Naive thymus-derived CD4-positive, alpha-beta T cell (primary cell): Measurements from ENCODE around the gene CALM3. TPM values are rescaled to one million over a fixed set of nuclear protein-coding genes. Genes with fewer than 3 reads are reported as not detected.

ENCODE experiments used
- ATAC-seq: fragments of 150-1000 bp; cut with Tn5 transposase; 2 replicates; pipeline ENCODE4 v1.10.0; 2021; ENCODE audit warnings: mild to moderate bottlenecking, moderate library complexity
- CTCF ChIA-PET: fragments of 350-600 bp; sonication (Branson Sonifier 250); formaldehyde crosslinking; loops from one replicate; lab custom pipeline; 2021; ENCODE audit warnings: antibody characterized with exemption; lab: Charles Lee
- POLR2A ChIA-PET: fragments of 350-600 bp; sonication (Branson Sonifier 250); formaldehyde crosslinking; loops from one replicate; lab custom pipeline; 2021; ENCODE audit warnings: antibody characterized with exemption, inconsistent platforms; lab: Charles Lee
- DNase-seq, 9 donors: peaks; one replicate each; pipeline versions ENCODE4 v3.0.0 to v3.0.0-alpha.2; 2020 to 2022; ENCODE audit warnings: mixed read lengths in 1 of 9
- H3K27ac ChIP-seq: one replicate; pipeline ENCODE4 v1.7.0; 2013; ENCODE audit warnings: mild to moderate bottlenecking, low read depth, low read length, moderate library complexity
- H3K27me3 ChIP-seq, 2 donors: one replicate each; pipeline ENCODE4 v1.7.0; 2013; ENCODE audit warnings: low read length in 2 of 2, mild to moderate bottlenecking in 2 of 2, moderate library complexity in 2 of 2; ENCODE audit not compliant: control insufficient read depth in 2 of 2, insufficient read depth in 2 of 2
- H3K36me3 ChIP-seq, 3 experiments: 1 replicate in 2 of 3; 2 replicates in 1 of 3; pipeline ENCODE4 v1.7.0; 2013; ENCODE audit warnings: low read length in 3 of 3, mild to moderate bottlenecking in 3 of 3, moderate library complexity in 1 of 3; ENCODE audit not compliant: insufficient read depth in 3 of 3, control insufficient read depth in 2 of 3
- H3K4me1 ChIP-seq, 2 donors: one replicate each; pipeline ENCODE4 v1.7.0; 2013; ENCODE audit warnings: low read length in 2 of 2, mild to moderate bottlenecking in 2 of 2, moderate library complexity in 1 of 2; ENCODE audit not compliant: control insufficient read depth in 2 of 2, insufficient read depth in 2 of 2
- H3K4me3 ChIP-seq: 2 replicates; pipeline ENCODE4 v1.7.0; 2013; ENCODE audit warnings: mild to moderate bottlenecking, low read length
- H3K9me3 ChIP-seq, 3 experiments: 1 replicate in 2 of 3; 2 replicates in 1 of 3; pipeline ENCODE4 v1.7.0; 2013; ENCODE audit warnings: low read length in 3 of 3; ENCODE audit not compliant: control insufficient read depth in 2 of 3
- H3K27ac Mint-ChIP-seq, 9 donors: one replicate each; pipeline ENCODE4 v1.8.0; 2020 to 2022; ENCODE audit warnings: mixed read lengths in 9 of 9, mild to moderate bottlenecking in 8 of 9, moderate library complexity in 5 of 9, inconsistent platforms in 2 of 9
- H3K27me3 Mint-ChIP-seq, 5 donors: one replicate each; pipeline ENCODE4 v1.8.0; 2021 to 2022; ENCODE audit warnings: mixed read lengths in 5 of 5, mild to moderate bottlenecking in 1 of 5
- H3K36me3 Mint-ChIP-seq, 5 donors: one replicate each; pipeline ENCODE4 v1.8.0; 2020 to 2022; ENCODE audit warnings: mixed read lengths in 5 of 5, mild to moderate bottlenecking in 3 of 5, inconsistent platforms in 1 of 5
- H3K4me1 Mint-ChIP-seq, 7 donors: one replicate each; pipeline ENCODE4 v1.8.0; 2020 to 2022; ENCODE audit warnings: mixed read lengths in 7 of 7, mild to moderate bottlenecking in 3 of 7, inconsistent platforms in 1 of 7
- H3K4me3 Mint-ChIP-seq, 10 donors: one replicate each; pipeline ENCODE4 v1.8.0; 2020 to 2022; ENCODE audit warnings: mild to moderate bottlenecking in 10 of 10, mixed read lengths in 10 of 10, moderate library complexity in 6 of 10, inconsistent platforms in 2 of 10
- H3K9me3 Mint-ChIP-seq, 11 donors: one replicate each; pipeline ENCODE4 v1.8.0; 2020 to 2022; ENCODE audit warnings: mixed read lengths in 11 of 11, mild to moderate bottlenecking in 4 of 11, inconsistent platforms in 1 of 11, moderate library complexity in 1 of 11
- intact Hi-C, 2 donors: fragments of 100-400 bp; cut with micrococcal nuclease; formaldehyde crosslinking; loops; one replicate each; pipeline ENCODE4 v1.15.1; 2023
- polyA plus RNA-seq, 2 donors: library from polyadenylated mRNA; unstranded; fragments of 300-500 nt; fragmentation: Illumina TruSeq; gene quantifications; one replicate each; pipeline ENCODE4 v1.2.3, GENCODE V29; 2021
- total RNA-seq, 6 experiments: library from RNA in 5 of 6; stranded (reverse) in 5 of 6; gene quantifications; 1 replicate in 5 of 6; 2 replicates in 1 of 6; pipeline ENCODE4 v1.2.3 and lab custom pipeline; 2021 to 2026

Gene CALM3
- total and polyA plus RNA-seq, 7 experiments from 2014 or later: 203 to 517 (median 254) TPM

GRCh38 chr19:46620267-46620666 is 19.1 kb downstream of the CALM3 start:
- Histone ChIP-seq H3K36me3 (no peaks in the 10 kb centered on the region), H3K27ac (peak overlapping the region; percentile 70), H3K9me3 (no peaks in the 10 kb centered on the region), H3K27me3 (no peaks in the 10 kb centered on the region), H3K4me3 (no peak overlapping the region), H3K4me1 (peaks cover 0 to 85% of the 10 kb centered on the region in 2 donors)
- ChIA-PET CTCF (interaction anchor here (0.9 to 2.6 kb wide), 8 partner anchors 8 to 91 kb away, joined by 3 to 9 read pairs (median 4); partner anchors contain the start of genes CALM3 and DACT3), POLR2A (interaction anchor here (0.9 to 4.9 kb wide), 7 partner anchors 8 to 101 kb away, joined by 3 to 40 read pairs (median 18); partner anchors contain the start of genes CALM3 and DACT3)
- peaks cover 0 to 2% (median 0%) of the 10 kb centered on the region in 11 donors for H3K9me3 Mint-ChIP-seq
- peaks cover 0 to 6% (median 0%) of the 10 kb centered on the region in 5 donors for H3K27me3 Mint-ChIP-seq
- DNase-seq (no peak), ATAC-seq (no peak)
- intact Hi-C loops: loop anchor here in 1 of 2 donors (1.0 kb wide), 1 partner anchor 8 kb away; no protein-coding TSS in a partner anchor
- H3K36me3 Mint-ChIP-seq: peaks cover 0 to 34% (median 0%) of the 10 kb centered on the region in 5 donors
- H3K4me3 Mint-ChIP-seq: peak overlapping the region in 9 of 10 donors; percentile 67 to 94 (median 75)
- peaks cover 43 to 81% (median 71%) of the 10 kb centered on the region in 7 donors for H3K4me1 Mint-ChIP-seq
- peak overlapping the region in 8 of 9 donors; percentile 83 to 100 (median 96) for H3K27ac Mint-ChIP-seq

DNA sequence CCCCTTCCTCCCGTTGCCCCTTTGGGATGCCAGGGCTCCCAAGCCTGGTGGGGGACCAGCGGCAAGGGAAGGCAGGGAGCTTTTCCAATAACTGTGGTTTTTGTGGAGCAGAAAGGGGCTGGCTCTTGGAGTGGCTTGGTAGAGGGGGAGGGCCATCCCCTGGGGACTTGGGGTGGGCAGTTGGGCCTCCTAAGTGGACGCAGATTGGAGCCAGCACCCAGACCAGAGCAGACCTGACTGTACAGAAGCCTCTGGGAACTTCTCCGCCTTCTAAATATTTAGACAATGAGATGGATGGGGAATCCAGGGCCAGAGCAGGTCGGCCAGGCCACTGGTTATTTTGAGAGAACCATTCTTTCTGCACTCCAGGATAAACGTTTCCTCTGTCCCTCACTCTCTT is 19.6 kb downstream of the CALM3 start:
- ATAC-seq (no peak), DNase-seq (peak in 1 of 9 donors; percentile 1)
- POLR2A ChIA-PET: interaction anchor here (0.6 to 4.9 kb wide), 5 partner anchors 9 to 595 kb away, joined by 3 to 40 read pairs (median 18); partner anchors contain the start of gene CALM3
- CTCF ChIA-PET: interaction anchor here (0.6 to 2.6 kb wide), 7 partner anchors 8 to 92 kb away, joined by 3 to 9 read pairs (median 5); partner anchors contain the start of genes CALM3 and DACT3
- no peak overlapping the region for H3K4me3 ChIP-seq
- intact Hi-C loops: loop anchor here in 1 of 2 donors (1.0 kb wide), 1 partner anchor 8 kb away; no protein-coding TSS in a partner anchor
- no peaks in the 10 kb centered on the region for H3K36me3 ChIP-seq
- Mint-ChIP-seq H3K27ac (peak overlapping the region in 5 of 9 donors; percentile 83 to 98 (median 96)), H3K4me1 (peaks cover 43 to 80% (median 74%) of the 10 kb centered on the region in 7 donors), H3K27me3 (peaks cover 0 to 6% (median 0%) of the 10 kb centered on the region in 5 donors), H3K36me3 (peaks cover 0 to 34% (median 0%) of the 10 kb centered on the region in 5 donors), H3K9me3 (peaks cover 0 to 2% (median 0%) of the 10 kb centered on the region in 11 donors), H3K4me3 (peak overlapping the region in 6 of 10 donors; percentile 67 to 94 (median 74))
- H3K9me3 ChIP-seq: no peaks in the 10 kb centered on the region
- peaks cover 0 to 86% of the 10 kb centered on the region in 2 donors for H3K4me1 ChIP-seq
- no peaks in the 10 kb centered on the region for H3K27me3 ChIP-seq
- H3K27ac ChIP-seq: peak overlapping the region; percentile 70

GRCh38 chr19:46621191-46622117 is 20.3 kb downstream of the CALM3 start:
- ATAC-seq (no peak), DNase-seq (peak in 1 of 9 donors; percentile 10)
- Mint-ChIP-seq H3K4me1 (peaks cover 43 to 72% (median 67%) of the 10 kb centered on the region in 7 donors), H3K36me3 (peaks cover 0 to 34% (median 0%) of the 10 kb centered on the region in 5 donors), H3K4me3 (peak overlapping the region in 9 of 10 donors; percentile 40 to 94 (median 56)), H3K9me3 (peaks cover 0 to 2% (median 0%) of the 10 kb centered on the region in 11 donors), H3K27me3 (peaks cover 0 to 6% (median 0%) of the 10 kb centered on the region in 5 donors), H3K27ac (peak overlapping the region; percentile 57 to 97 (median 72))
- Histone ChIP-seq H3K9me3 (no peaks in the 10 kb centered on the region), H3K27ac (peak overlapping the region; percentile 32), H3K36me3 (no peaks in the 10 kb centered on the region), H3K4me1 (peaks cover 0 to 79% of the 10 kb centered on the region in 2 donors), H3K4me3 (no peak overlapping the region), H3K27me3 (no peaks in the 10 kb centered on the region)
- intact Hi-C loops: no loop called here
- ChIA-PET POLR2A (interaction anchor here (0.6 to 4.9 kb wide), 4 partner anchors 10 to 594 kb away, joined by 3 to 40 read pairs (median 21); partner anchors contain the start of gene CALM3), CTCF (interaction anchor here (0.6 to 2.6 kb wide), 5 partner anchors 9 to 40 kb away, joined by 4 to 9 read pairs (median 7); partner anchors contain the start of genes CALM3 and DACT3)

GRCh38 chr19:46622118-46622446 is 21.0 kb downstream of the CALM3 start:
- POLR2A ChIA-PET: interaction anchor here (4.2 to 4.9 kb wide), 3 partner anchors 10 to 21 kb away, joined by 18 to 40 read pairs (median 24); partner anchors contain the start of gene CALM3
- no peak for DNase-seq

GRCh38 chr19:46623915-46624502 is 22.9 kb downstream of the CALM3 start:
- peak overlapping the region; percentile 19 for H3K4me3 ChIP-seq
- Mint-ChIP-seq H3K9me3 (peaks cover 0 to 2% (median 0%) of the 10 kb centered on the region in 11 donors), H3K36me3 (peaks cover 0 to 27% (median 0%) of the 10 kb centered on the region in 5 donors), H3K27ac (peak overlapping the region in 8 of 9 donors; percentile 56 to 95 (median 91)), H3K4me3 (peak overlapping the region; percentile 71 to 96 (median 83)), H3K27me3 (peaks cover 0 to 6% (median 0%) of the 10 kb centered on the region in 5 donors), H3K4me1 (peaks cover 35 to 64% (median 56%) of the 10 kb centered on the region in 7 donors)
- no peaks in the 10 kb centered on the region for H3K27me3 ChIP-seq
- DNase-seq: no peak
- ChIA-PET POLR2A (interaction anchor here (0.5 to 2.3 kb wide), 5 partner anchors 10 to 490 kb away, joined by 3 to 7 read pairs (median 4); partner anchors contain the start of genes CALM3 and ZC3H4), CTCF (interaction anchor here (0.9 to 1.4 kb wide), 2 partner anchors 10 to 37 kb away, joined by 3 to 4 read pairs; partner anchors contain the start of gene DACT3)
- peaks cover 0 to 58% of the 10 kb centered on the region in 2 donors for H3K4me1 ChIP-seq
- ATAC-seq: no peak
- no peaks in the 10 kb centered on the region for H3K36me3 ChIP-seq
- H3K27ac ChIP-seq: peak overlapping the region; percentile 57
- intact Hi-C loops: no loop called here
- no peaks in the 10 kb centered on the region for H3K9me3 ChIP-seq

More at GRCh38 chr19:46622118-46622446, 21.0 kb downstream of the CALM3 start:
- Histone ChIP-seq H3K9me3 (no peaks in the 10 kb centered on the region), H3K27me3 (no peaks in the 10 kb centered on the region), H3K4me3 (no peak overlapping the region), H3K27ac (peak overlapping the region; percentile 32), H3K36me3 (no peaks in the 10 kb centered on the region), H3K4me1 (peaks cover 0 to 73% of the 10 kb centered on the region in 2 donors)
- Mint-ChIP-seq H3K9me3 (peaks cover 0 to 2% (median 0%) of the 10 kb centered on the region in 11 donors), H3K36me3 (peaks cover 0 to 30% (median 0%) of the 10 kb centered on the region in 5 donors), H3K27me3 (peaks cover 0 to 6% (median 0%) of the 10 kb centered on the region in 5 donors), H3K4me1 (peaks cover 37 to 70% (median 61%) of the 10 kb centered on the region in 7 donors), H3K27ac (peak overlapping the region; percentile 57 to 97 (median 83)), H3K4me3 (peak overlapping the region in 9 of 10 donors; percentile 46 to 94 (median 56))
- intact Hi-C loops: no loop called here
- ATAC-seq: no peak
- CTCF ChIA-PET: interaction anchor here (1.1 to 2.6 kb wide), 4 partner anchors 9 to 39 kb away, joined by 5 to 8 read pairs (median 6); partner anchors contain the start of gene DACT3
